HepG2 (cell line): ENCODE results near the gene ENO1. TPM values are rescaled to one million over a fixed set of nuclear protein-coding genes. Genes with fewer than 3 reads are reported as not detected.

ENCODE experiments used
- ARID5B ChIP-seq: IDR thresholded peaks from 2 replicates; pipeline ENCODE4 v1.4.0; 2020; ENCODE audit warnings: mild to moderate bottlenecking, missing genetic modification reagents
- FOXK1 ChIP-seq: sonication (generic); formaldehyde crosslinking; IDR thresholded peaks from 2 replicates; pipeline ENCODE4 v1.4.0; 2020; ENCODE audit warnings: low read depth, missing genetic modification reagents, borderline replicate concordance
- FOXK2 ChIP-seq: fragments of 450-650 bp; IDR thresholded peaks from 2 replicates; pipeline ENCODE4 v1.6.1; 2016
- GABPA ChIP-seq, 2 experiments: IDR thresholded peaks; 2 replicates each; pipeline ENCODE4 v1.6.1; 2011 to 2016; ENCODE audit warnings: low read depth in 2 of 2, low read length in 1 of 2, missing biosample characterization in 1 of 2, missing genetic modification characterization in 1 of 2
- MAFK ChIP-seq, 2 experiments: IDR thresholded peaks in 1 of 2; conservative IDR thresholded peaks in 1 of 2; 2 replicates each; pipeline ENCODE4 v1.6.1; 2011; ENCODE audit warnings: improper control_type of control experiment in 2 of 2, low read length in 2 of 2
- MED13 ChIP-seq: sonication (generic); formaldehyde crosslinking; IDR thresholded peaks from 2 replicates; pipeline ENCODE4 v1.5.0; 2020; ENCODE audit warnings: missing genetic modification reagents
- NFKB2 ChIP-seq: sonication (generic); formaldehyde crosslinking; IDR thresholded peaks from 2 replicates; pipeline ENCODE4 v1.4.0; 2020; ENCODE audit warnings: missing genetic modification reagents, borderline replicate concordance
- NR1H2 ChIP-seq: sonication (generic); formaldehyde crosslinking; IDR thresholded peaks from 2 replicates; pipeline ENCODE4 v1.8.1; 2022; ENCODE audit warnings: low read depth, missing genetic modification reagents, borderline replicate concordance
- PRMT3 ChIP-seq: sonication (generic); formaldehyde crosslinking; IDR thresholded peaks from 2 replicates; pipeline ENCODE4 v1.8.1; 2022; ENCODE audit warnings: low read depth, mild to moderate bottlenecking, moderate library complexity, missing genetic modification reagents, borderline replicate concordance
- RXRB ChIP-seq: IDR thresholded peaks from 2 replicates; pipeline ENCODE4 v1.6.1; 2016; ENCODE audit warnings: borderline replicate concordance, missing genetic modification reagents, missing compliant biosample characterization
- TARDBP ChIP-seq: sonication (generic); formaldehyde crosslinking; IDR thresholded peaks from 2 replicates; pipeline ENCODE4 v1.8.0; 2022; ENCODE audit warnings: mild to moderate bottlenecking, missing genetic modification reagents
- TBX2 ChIP-seq: sonication (generic); formaldehyde crosslinking; IDR thresholded peaks from 2 replicates; pipeline ENCODE4 v1.5.0; 2020; ENCODE audit warnings: missing genetic modification reagents, mild to moderate bottlenecking, borderline replicate concordance
- TMF1 ChIP-seq: sonication (generic); formaldehyde crosslinking; IDR thresholded peaks from 2 replicates; pipeline ENCODE4 v1.8.1; 2022; ENCODE audit warnings: low read depth, missing genetic modification reagents
- ZFX ChIP-seq: sonication (generic); formaldehyde crosslinking; IDR thresholded peaks from 2 replicates; pipeline ENCODE4 v1.4.0; 2020; ENCODE audit warnings: mild to moderate bottlenecking, low read depth, missing genetic modification reagents, moderate library complexity
- ZNF350 ChIP-seq: sonication (generic); formaldehyde crosslinking; IDR thresholded peaks from 2 replicates; pipeline ENCODE4 v1.4.0; 2020; ENCODE audit warnings: mild to moderate bottlenecking, low read depth, missing genetic modification reagents, borderline replicate concordance
- ZNF687 ChIP-seq: sonication (generic); formaldehyde crosslinking; IDR thresholded peaks from 2 replicates; pipeline ENCODE4 v1.5.1; 2020; ENCODE audit warnings: mild to moderate bottlenecking, missing genetic modification reagents, moderate library complexity
- polyA plus RNA-seq, 8 experiments: library from polyadenylated mRNA; depleted of rRNA in 3 of 8; stranded (reverse) in 7 of 8; unstranded in 1 of 8; fragments of >200 nt; fragmentation: Illumina TruSeq in 4 of 8; extraction: Trizol in 4 of 8; gene quantifications; 2 replicates each; pipeline versions ENCODE4 v1.2.1 to v1.2.3, GENCODE V29; 2011 to 2016; ENCODE audit warnings: low read depth in 4 of 8, missing spikeins in 1 of 8, mixed read lengths in 1 of 8; ENCODE audit not compliant: insufficient read depth in 1 of 8
- total RNA-seq, 5 experiments: library from RNA; depleted of rRNA; stranded (reverse); fragments of >200 nt; fragmentation: Illumina TruSeq; extraction: Trizol; gene quantifications; 2 replicates each; pipeline ENCODE4 v1.2.3, GENCODE V29; 2016; ENCODE audit warnings: low read depth in 1 of 5
- TF ChIP-seq, protein P1 (sequence below): IDR thresholded peaks from 2 replicates; pipeline ENCODE4 v1.6.1; 2016; ENCODE audit warnings: missing compliant biosample characterization, missing genetic modification reagents, borderline replicate concordance
- TF ChIP-seq, protein P2 (sequence below): sonication (generic); formaldehyde crosslinking; IDR thresholded peaks from 2 replicates; pipeline ENCODE4 v1.4.0; 2020; ENCODE audit warnings: missing genetic modification reagents, low read depth, mild to moderate bottlenecking, borderline replicate concordance

Gene ENO1
- total and polyA plus RNA-seq, 2 of the 13 experiments (the other 11 are each of a cell fraction or from before 2014, with no cell fraction given), result 1,559 to 3,103 TPM

DNA sequence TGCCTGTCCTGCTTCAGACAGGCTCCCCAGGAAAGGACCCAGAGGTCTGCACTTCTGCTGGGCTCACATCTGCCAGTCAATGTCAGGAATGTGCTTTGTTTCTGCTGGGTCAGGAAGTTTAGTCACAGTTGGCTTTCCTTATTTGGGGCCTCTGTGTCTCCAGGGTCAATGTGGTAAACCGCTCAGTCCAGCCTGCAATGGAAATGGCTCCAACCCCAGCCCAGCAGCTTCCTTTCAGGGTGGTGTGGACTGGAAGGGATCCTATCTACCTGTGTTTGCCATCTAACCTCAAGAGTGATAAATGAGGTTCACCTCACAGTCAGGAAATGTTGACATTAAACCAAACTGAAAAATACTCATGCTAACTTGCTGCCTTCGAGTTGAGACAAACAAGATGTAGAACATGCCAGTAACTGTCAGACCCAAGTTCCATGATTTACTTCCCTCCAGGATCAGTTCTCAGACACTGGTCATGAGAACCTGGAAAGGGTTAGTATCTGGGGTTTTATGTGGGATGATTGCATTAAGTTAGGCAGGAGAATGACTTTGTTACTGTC, 20.3 kb downstream of the ENO1 start (continued):
- no peak for TF ChIP-seq FOXK2
- peak; percentile 18; the same call in 1 of the 2 replicates for TF ChIP-seq FOXK1 (CRISPR knock-in tag)
- peak; percentile 67 to 90 for TF ChIP-seq MAFK (conservative IDR thresholded peaks at IDR 0.05 in 1 of 2, IDR thresholded peaks at IDR 0.05 in 1 of 2; ENCODE audit: low read length in 2 of 2)
- TF ChIP-seq PRMT3 (CRISPR knock-in tag), result no peak
- no peak for TF ChIP-seq TMF1
- TF ChIP-seq, protein P1, sequence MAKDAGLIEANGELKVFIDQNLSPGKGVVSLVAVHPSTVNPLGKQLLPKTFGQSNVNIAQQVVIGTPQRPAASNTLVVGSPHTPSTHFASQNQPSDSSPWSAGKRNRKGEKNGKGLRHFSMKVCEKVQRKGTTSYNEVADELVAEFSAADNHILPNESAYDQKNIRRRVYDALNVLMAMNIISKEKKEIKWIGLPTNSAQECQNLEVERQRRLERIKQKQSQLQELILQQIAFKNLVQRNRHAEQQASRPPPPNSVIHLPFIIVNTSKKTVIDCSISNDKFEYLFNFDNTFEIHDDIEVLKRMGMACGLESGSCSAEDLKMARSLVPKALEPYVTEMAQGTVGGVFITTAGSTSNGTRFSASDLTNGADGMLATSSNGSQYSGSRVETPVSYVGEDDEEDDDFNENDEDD (CRISPR knock-in tag), result no peak
- no peak for TF ChIP-seq NR1H2 (CRISPR knock-in tag)
- TF ChIP-seq NFKB2 (CRISPR knock-in tag), result no peak
- TF ChIP-seq TARDBP (CRISPR knock-in tag), result peak; percentile 56; the same call in 1 of the 2 replicates
- TF ChIP-seq, protein P2, sequence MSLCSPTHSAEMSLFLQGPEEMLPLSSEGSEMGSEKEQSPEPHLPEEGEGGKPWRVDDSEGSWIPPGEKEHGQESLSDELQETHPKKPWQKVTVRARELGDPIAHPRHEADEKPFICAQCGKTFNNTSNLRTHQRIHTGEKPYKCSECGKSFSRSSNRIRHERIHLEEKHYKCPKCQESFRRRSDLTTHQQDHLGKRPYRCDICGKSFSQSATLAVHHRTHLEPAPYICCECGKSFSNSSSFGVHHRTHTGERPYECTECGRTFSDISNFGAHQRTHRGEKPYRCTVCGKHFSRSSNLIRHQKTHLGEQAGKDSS, result 0 out of 2 replicates have a peak, but pooled peaks have one; percentile 34
- TF ChIP-seq MED13 (CRISPR knock-in tag), result no peak
- peak; percentile 37; the same call in 1 of the 2 replicates for TF ChIP-seq ARID5B (CRISPR knock-in tag)
- TF ChIP-seq RXRB (CRISPR knock-in tag), result peak; percentile 53; the same call in 1 of the 2 replicates
- no peak; the same call in 1 of the 2 replicates for TF ChIP-seq ZNF687 (CRISPR knock-in tag)
- TF ChIP-seq ZFX (CRISPR knock-in tag), result peak; percentile 43; the same call in 1 of the 2 replicates
- TF ChIP-seq TBX2 (CRISPR knock-in tag), result peak; percentile 17; the same call in 1 of the 2 replicates
- TF ChIP-seq GABPA (IDR thresholded peaks at IDR 0.05; ENCODE audit: low read depth, low read length), result no peak
- no peak for TF ChIP-seq GABPA (CRISPR knock-in tag; IDR thresholded peaks at IDR 0.05; ENCODE audit: low read depth)
- TF ChIP-seq ZNF350 (CRISPR knock-in tag), result no peak; the same call in 1 of the 2 replicates
